PC-9 (cell line): Measurements from ENCODE around the gene OR4D2.

Experiments used
- EZH2 ChIP-seq: fragments of 200-600 bp; sonication (generic); IDR thresholded peaks from 2 replicates; pipeline ENCODE4 v1.8.0; 2017; ENCODE audit warnings: antibody characterized with exemption, low read depth
- TF ChIP-seq, protein P1 (sequence below): fragments of 200-600 bp; sonication (generic); conservative IDR thresholded peaks from 2 replicates; pipeline ENCODE4 v1.6.1; 2017; ENCODE audit warnings: mixed run types, antibody characterized with exemption, mild to moderate bottlenecking, moderate library complexity

DNA sequence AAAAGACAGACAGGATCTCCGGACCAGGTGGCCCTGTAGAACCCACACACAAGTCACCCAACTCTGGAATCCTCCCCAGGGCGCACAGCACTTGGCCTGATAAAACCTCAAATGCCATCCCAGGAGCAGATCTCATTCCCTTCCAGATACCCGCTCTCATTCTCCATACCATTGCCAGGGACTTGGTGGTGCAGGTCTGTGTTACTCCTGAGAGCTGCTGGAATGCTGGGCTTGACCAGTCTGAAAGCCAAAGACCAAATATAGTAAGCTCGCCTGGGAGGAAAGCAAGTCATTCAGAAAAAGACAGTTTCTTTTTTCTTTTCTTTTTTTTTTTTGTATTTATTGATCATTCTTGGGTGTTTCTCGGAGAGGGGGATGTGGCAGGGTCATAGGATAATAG, 41.6 kb downstream of the OR4D2 start:
- no peak for TF ChIP-seq EZH2
- TF ChIP-seq, protein P1, sequence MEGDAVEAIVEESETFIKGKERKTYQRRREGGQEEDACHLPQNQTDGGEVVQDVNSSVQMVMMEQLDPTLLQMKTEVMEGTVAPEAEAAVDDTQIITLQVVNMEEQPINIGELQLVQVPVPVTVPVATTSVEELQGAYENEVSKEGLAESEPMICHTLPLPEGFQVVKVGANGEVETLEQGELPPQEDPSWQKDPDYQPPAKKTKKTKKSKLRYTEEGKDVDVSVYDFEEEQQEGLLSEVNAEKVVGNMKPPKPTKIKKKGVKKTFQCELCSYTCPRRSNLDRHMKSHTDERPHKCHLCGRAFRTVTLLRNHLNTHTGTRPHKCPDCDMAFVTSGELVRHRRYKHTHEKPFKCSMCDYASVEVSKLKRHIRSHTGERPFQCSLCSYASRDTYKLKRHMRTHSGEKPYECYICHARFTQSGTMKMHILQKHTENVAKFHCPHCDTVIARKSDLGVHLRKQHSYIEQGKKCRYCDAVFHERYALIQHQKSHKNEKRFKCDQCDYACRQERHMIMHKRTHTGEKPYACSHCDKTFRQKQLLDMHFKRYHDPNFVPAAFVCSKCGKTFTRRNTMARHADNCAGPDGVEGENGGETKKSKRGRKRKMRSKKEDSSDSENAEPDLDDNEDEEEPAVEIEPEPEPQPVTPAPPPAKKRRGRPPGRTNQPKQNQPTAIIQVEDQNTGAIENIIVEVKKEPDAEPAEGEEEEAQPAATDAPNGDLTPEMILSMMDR = no peak
